PFSK-1 (cell line): Measurements from ENCODE around the gene GSG1L.

ENCODE experiments used
- FOXP2 ChIP-seq: optimal IDR thresholded peaks from 2 replicates; pipeline ENCODE3; 2011; ENCODE audit warnings: borderline replicate concordance, control low read depth, inconsistent platforms; ENCODE audit not compliant: insufficient read depth; ENCODE audit errors: extremely low read length, extremely low read depth
- POLR2AphosphoS5 ChIP-seq: IDR thresholded peaks from 2 replicates; pipeline ENCODE4 v1.6.1; 2012; ENCODE audit warnings: low read depth, mild to moderate bottlenecking, control low read depth, low read length, moderate library complexity
- SIN3A ChIP-seq: IDR thresholded peaks from 2 replicates; pipeline ENCODE4 v1.6.1; 2012; ENCODE audit warnings: mild to moderate bottlenecking, low read length, moderate library complexity, borderline replicate concordance; ENCODE audit not compliant: insufficient read depth
- TAF1 ChIP-seq: IDR thresholded peaks from 2 replicates; pipeline ENCODE4 v1.6.1; 2012; ENCODE audit warnings: low read length, control low read depth, borderline replicate concordance; ENCODE audit not compliant: insufficient read depth
- TF ChIP-seq, protein P1 (sequence below), 2 experiments: IDR thresholded peaks; 2 replicates each; pipeline versions ENCODE4 v1.6.1 to v1.8.0; 2011 to 2012; ENCODE audit warnings: low read depth in 2 of 2, low read length in 2 of 2, control low read depth in 1 of 2, inconsistent platforms in 1 of 2, mild to moderate bottlenecking in 1 of 2, moderate library complexity in 1 of 2; ENCODE audit not compliant: insufficient read depth in 1 of 2

GSG1L gene

DNA sequence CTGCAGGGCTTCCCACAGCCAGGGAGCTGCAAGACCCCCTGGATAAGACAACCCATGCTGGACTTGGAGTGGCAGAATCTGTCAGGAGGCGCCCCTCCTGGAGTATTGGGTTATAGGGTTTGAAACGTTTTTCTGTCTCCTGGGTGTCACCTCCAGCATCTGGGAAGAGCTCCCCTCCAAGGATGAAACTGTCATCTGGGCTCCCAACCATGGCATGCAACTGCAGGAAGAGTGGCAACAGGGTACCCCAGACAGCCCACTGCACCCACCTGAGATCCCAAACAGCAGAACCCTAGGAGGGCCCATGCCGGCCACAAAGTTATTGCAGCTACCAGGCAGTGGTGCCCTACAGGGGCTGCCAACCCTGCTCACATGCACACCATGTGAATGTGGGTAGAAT lies 636 bp upstream of the GSG1L start:
- no peak for TF ChIP-seq TAF1
- TF ChIP-seq, protein P1, sequence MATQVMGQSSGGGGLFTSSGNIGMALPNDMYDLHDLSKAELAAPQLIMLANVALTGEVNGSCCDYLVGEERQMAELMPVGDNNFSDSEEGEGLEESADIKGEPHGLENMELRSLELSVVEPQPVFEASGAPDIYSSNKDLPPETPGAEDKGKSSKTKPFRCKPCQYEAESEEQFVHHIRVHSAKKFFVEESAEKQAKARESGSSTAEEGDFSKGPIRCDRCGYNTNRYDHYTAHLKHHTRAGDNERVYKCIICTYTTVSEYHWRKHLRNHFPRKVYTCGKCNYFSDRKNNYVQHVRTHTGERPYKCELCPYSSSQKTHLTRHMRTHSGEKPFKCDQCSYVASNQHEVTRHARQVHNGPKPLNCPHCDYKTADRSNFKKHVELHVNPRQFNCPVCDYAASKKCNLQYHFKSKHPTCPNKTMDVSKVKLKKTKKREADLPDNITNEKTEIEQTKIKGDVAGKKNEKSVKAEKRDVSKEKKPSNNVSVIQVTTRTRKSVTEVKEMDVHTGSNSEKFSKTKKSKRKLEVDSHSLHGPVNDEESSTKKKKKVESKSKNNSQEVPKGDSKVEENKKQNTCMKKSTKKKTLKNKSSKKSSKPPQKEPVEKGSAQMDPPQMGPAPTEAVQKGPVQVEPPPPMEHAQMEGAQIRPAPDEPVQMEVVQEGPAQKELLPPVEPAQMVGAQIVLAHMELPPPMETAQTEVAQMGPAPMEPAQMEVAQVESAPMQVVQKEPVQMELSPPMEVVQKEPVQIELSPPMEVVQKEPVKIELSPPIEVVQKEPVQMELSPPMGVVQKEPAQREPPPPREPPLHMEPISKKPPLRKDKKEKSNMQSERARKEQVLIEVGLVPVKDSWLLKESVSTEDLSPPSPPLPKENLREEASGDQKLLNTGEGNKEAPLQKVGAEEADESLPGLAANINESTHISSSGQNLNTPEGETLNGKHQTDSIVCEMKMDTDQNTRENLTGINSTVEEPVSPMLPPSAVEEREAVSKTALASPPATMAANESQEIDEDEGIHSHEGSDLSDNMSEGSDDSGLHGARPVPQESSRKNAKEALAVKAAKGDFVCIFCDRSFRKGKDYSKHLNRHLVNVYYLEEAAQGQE (IDR thresholded peaks at IDR 0.05; ENCODE audit: insufficient read depth in 1 of 2, low read depth in 2 of 2, low read length in 2 of 2) = no peak
- no peak for TF ChIP-seq SIN3A
- TF ChIP-seq POLR2AphosphoS5 = no peak
- no peak for TF ChIP-seq FOXP2

GRCh38 chr16:28062847-28063521 lies 530 bp downstream of the GSG1L start:
- no peak for TF ChIP-seq TAF1

DNA sequence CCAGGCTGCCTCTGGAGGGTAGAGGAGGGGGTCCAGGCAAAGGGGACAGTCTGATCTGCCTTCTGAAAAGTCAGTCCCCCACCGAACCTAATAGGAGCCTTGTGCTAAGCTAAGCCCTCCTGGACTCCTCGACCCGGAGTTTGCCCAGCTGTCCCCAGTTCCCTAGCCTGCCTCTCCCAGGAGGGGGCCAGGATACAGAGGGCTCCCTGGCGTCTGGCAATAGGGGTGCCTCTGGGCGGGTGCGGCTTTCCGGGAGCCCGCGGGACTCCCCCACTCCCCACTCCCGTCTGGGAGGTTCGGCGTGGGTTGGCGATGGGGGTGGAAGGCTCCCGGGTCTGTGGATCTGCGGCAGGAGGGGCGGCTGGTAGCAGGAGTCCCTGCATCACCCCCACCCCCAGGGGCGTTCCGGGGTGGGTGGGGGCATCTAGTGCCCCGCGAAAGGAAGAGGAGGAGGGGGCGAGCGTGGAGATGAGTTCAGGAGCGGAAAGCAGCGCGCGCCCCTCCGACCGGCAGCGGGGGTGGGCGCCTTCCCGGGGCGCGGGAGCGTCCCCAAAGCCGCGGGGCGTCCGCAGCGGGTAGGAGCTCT lies 1.2 kb downstream of the GSG1L start:
- no peak for TF ChIP-seq SIN3A
- TF ChIP-seq, protein P1 (IDR thresholded peaks at IDR 0.05; ENCODE audit: insufficient read depth in 1 of 2, low read depth in 2 of 2, low read length in 2 of 2) = no peak
- no peak for TF ChIP-seq FOXP2
- no peak for TF ChIP-seq TAF1
- no peak for TF ChIP-seq POLR2AphosphoS5

DNA sequence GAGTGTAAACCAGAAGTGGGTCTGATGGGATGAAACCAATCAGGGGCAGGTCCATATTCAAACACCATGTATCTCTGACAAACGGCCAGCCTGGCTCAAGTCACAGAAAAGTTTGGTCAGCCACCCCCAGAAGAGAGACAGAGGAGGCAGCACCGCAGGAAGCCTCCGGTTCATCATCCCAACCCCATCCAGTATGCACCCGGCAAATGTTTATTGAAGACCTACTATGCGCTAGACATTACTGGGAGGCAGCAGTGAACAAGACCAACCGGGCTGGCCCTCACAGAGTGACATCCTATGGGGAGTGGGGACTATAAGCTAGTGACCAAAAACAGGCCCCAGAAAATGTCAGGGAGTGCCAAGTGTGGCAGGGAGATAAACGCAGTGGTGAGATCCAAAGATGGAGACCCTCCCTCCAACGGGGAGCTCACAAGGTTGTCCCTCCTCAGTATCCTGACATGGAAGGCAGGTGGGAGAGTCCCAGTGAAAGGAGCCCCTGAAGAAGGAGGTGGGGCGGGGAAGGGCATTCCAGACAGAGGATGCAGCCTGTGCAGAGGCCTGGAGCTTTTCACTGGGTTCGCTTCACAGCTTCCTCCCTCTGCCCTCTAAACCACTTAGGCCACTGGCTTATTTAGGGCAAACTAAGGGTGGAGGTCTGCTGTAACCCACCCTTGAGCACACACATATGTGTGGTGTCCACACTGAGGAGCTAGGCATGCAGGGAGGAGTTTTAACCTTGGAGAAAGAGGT lies 2.0 kb downstream of the GSG1L start:
- no peak for TF ChIP-seq TAF1
- no peak for TF ChIP-seq FOXP2
- TF ChIP-seq, protein P1 (IDR thresholded peaks at IDR 0.05; ENCODE audit: insufficient read depth in 1 of 2, low read depth in 2 of 2, low read length in 2 of 2) = no peak
- TF ChIP-seq POLR2AphosphoS5 = no peak
- TF ChIP-seq SIN3A = no peak

DNA sequence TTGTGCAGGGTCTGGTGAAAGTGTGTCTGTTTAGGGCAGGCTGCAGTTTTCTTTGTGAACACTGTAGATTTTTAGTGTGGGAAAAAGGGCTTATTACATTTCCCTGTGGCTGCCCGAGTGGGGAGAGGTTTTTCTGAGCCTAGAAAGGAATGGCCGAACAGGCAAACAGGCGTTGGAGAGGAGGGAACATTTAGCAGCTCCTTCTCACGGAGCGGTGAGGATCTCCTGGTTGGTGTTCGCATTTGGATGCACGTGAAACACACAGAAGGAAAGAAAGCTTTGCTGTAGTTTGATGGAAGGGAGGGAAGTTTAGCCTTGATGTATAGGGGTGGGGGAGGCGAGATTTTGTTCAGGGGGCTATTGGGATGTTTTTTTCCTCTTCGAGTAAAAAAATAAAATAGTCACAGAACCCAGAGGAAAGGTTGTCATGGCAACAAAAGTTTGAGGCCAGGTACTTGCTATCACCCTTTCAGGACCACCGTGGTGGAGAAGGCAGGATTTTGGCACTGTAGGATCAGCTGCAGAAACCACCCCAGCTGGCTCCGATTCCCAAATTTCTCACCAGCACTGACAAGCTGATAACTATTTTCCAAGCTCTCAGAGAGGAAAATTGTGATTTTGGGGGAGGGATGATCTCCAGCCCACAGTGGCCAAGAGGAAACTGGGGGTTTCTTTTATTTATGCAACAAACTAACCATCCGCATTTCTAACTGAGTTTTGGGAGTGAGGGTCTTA lies 3.5 kb downstream of the GSG1L start:
- TF ChIP-seq POLR2AphosphoS5 = no peak
- no peak for TF ChIP-seq TAF1
- TF ChIP-seq, protein P1 (IDR thresholded peaks at IDR 0.05; ENCODE audit: insufficient read depth in 1 of 2, low read depth in 2 of 2, low read length in 2 of 2) = no peak
- TF ChIP-seq SIN3A = no peak
- TF ChIP-seq FOXP2 = no peak
